Keratinocyte (primary cell): ENCODE data around the gene KCNMA1.

Source experiments
- EZH2 ChIP-seq: IDR thresholded peaks from one replicate; pipeline ENCODE4 v1.6.1; 2012; ENCODE audit warnings: inconsistent platforms, mild to moderate bottlenecking, low read length, moderate library complexity
- TF ChIP-seq, protein P1 (sequence below), 3 experiments: IDR thresholded peaks in 1 of 3; conservative IDR thresholded peaks in 1 of 3; optimal IDR thresholded peaks in 1 of 3; 2 replicates in 2 of 3; 3 replicates in 1 of 3; pipeline versions ENCODE3 to v1.5.1; 2011; ENCODE audit warnings: low read length in 3 of 3, mild to moderate bottlenecking in 3 of 3, moderate library complexity in 2 of 3, control low read depth in 1 of 3, inconsistent platforms in 1 of 3; ENCODE audit not compliant: insufficient read depth in 2 of 3; ENCODE audit errors: extremely low read depth in 1 of 3

DNA sequence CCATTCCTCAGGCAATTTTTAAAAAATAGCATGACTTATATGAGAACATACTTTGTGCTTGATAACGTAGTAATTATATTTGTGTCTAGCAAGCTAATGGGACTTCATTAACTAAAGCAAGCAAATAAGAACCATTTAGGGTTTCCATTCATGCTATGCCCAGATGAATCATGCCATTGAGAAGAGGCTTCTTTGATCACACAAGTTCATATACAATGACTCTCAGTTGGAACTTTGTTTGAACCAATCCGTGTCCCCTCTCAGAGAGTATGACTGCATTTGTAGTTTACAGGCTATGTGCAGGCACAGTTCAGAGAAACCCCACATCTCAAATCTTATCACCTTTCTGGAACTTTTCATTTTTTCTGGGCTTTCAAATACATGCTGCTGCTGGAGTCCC, 614.2 kb downstream of the KCNMA1 start:
- no peak for TF ChIP-seq EZH2
- TF ChIP-seq, protein P1, sequence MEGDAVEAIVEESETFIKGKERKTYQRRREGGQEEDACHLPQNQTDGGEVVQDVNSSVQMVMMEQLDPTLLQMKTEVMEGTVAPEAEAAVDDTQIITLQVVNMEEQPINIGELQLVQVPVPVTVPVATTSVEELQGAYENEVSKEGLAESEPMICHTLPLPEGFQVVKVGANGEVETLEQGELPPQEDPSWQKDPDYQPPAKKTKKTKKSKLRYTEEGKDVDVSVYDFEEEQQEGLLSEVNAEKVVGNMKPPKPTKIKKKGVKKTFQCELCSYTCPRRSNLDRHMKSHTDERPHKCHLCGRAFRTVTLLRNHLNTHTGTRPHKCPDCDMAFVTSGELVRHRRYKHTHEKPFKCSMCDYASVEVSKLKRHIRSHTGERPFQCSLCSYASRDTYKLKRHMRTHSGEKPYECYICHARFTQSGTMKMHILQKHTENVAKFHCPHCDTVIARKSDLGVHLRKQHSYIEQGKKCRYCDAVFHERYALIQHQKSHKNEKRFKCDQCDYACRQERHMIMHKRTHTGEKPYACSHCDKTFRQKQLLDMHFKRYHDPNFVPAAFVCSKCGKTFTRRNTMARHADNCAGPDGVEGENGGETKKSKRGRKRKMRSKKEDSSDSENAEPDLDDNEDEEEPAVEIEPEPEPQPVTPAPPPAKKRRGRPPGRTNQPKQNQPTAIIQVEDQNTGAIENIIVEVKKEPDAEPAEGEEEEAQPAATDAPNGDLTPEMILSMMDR (optimal IDR thresholded peaks at IDR 0.05 in 1 of 3, IDR thresholded peaks at IDR 0.05 in 1 of 3, conservative IDR thresholded peaks at IDR 0.05 in 1 of 3; ENCODE audit: extremely low read depth in 1 of 3, insufficient read depth in 2 of 3, low read length in 3 of 3), result no peak
